Measurements from ENCODE around the gene HMGN4.
"Not testable (repeated sequence)": the region's sequence is repeated elsewhere in the genome, so short reads cannot be mapped to it uniquely, and the experiment has no call there.

The HMGN4 gene

GRCh38 chr6:26537846-26538571, at the start of gene HMGN4:
TSS of gene HMGN4 (plus strand) at chr6:26538366. CDS start at chr6:26545207, 6,841 bp downstream.
- peak; percentile 75 to 87 (median 80) for DNase-seq (ENCODE audit: low read depth in 2 of 3, low spot score in 1 of 3)

- no peak for DNase-seq (ENCODE audit: low read depth in 2 of 3, low spot score in 1 of 3)
Observed at GRCh38 chr6:26489996-26490964, 47.9 kb upstream of the HMGN4 start.

GRCh38 chr6:26491604-26492003, 46.6 kb upstream of the HMGN4 start:
- DNase-seq (ENCODE audit: low read depth in 2 of 3, low spot score in 1 of 3): no peak

GRCh38 chr6:26493258-26493657, 44.9 kb upstream of the HMGN4 start:
- DNase-seq (ENCODE audit: low read depth in 2 of 3, low spot score in 1 of 3): no peak

GRCh38 chr6:26494117-26494516, 44.0 kb upstream of the HMGN4 start:
- DNase-seq (ENCODE audit: low read depth in 2 of 3, low spot score in 1 of 3): no peak

GRCh38 chr6:26495281-26495680, 42.9 kb upstream of the HMGN4 start:
- DNase-seq (ENCODE audit: low read depth in 2 of 3, low spot score in 1 of 3): no peak

GRCh38 chr6:26497610-26498009, 40.6 kb upstream of the HMGN4 start:
- no peak for DNase-seq (ENCODE audit: low read depth in 2 of 3, low spot score in 1 of 3)

- DNase-seq (ENCODE audit: low read depth in 2 of 3, low spot score in 1 of 3): no peak
Observed at GRCh38 chr6:26500102-26500501, 38.1 kb upstream of the HMGN4 start, which contains the start of gene BTN1A1. TSS of gene BTN1A1 (plus strand) at chr6:26500303. CDS start at chr6:26501287, 984 bp downstream.

- DNase-seq (ENCODE audit: low read depth in 2 of 3, low spot score in 1 of 3): peak; percentile 4 to 16 (median 11)
Observed at GRCh38 chr6:26501482-26501986, 36.6 kb upstream of the HMGN4 start.

- DNase-seq (ENCODE audit: low read depth in 2 of 3, low spot score in 1 of 3): no peak
Observed at GRCh38 chr6:26502165-26502564, 36.0 kb upstream of the HMGN4 start.

- no peak for DNase-seq (ENCODE audit: low read depth in 2 of 3, low spot score in 1 of 3)
Observed at GRCh38 chr6:26502626-26503025, 35.5 kb upstream of the HMGN4 start.

GRCh38 chr6:26507658-26508057, 30.5 kb upstream of the HMGN4 start:
- DNase-seq (ENCODE audit: low read depth in 2 of 3, low spot score in 1 of 3): no peak

- not testable (repeated sequence) for DNase-seq (ENCODE audit: low read depth in 2 of 3, low spot score in 1 of 3)
Observed at GRCh38 chr6:26511033-26511432, 27.1 kb upstream of the HMGN4 start.

GRCh38 chr6:26514984-26515383, 23.2 kb upstream of the HMGN4 start:
- no peak for DNase-seq (ENCODE audit: low read depth in 2 of 3, low spot score in 1 of 3)

- no peak for DNase-seq (ENCODE audit: low read depth in 2 of 3, low spot score in 1 of 3)
Observed at GRCh38 chr6:26516481-26517427, 21.4 kb upstream of the HMGN4 start.

GRCh38 chr6:26519359-26519758, 18.8 kb upstream of the HMGN4 start:
- no peak for DNase-seq (ENCODE audit: low read depth in 2 of 3, low spot score in 1 of 3)

- DNase-seq (ENCODE audit: low read depth in 2 of 3, low spot score in 1 of 3): peak in 1 of 3 donors; percentile 20
Observed at GRCh38 chr6:26520237-26520849, 17.8 kb upstream of the HMGN4 start.

- DNase-seq (ENCODE audit: low read depth in 2 of 3, low spot score in 1 of 3): peak; percentile 69 to 92 (median 75)
Observed at GRCh38 chr6:26520850-26521599, 17.1 kb upstream of the HMGN4 start.
